Retinal pigment epithelial cell (primary cell): Measurements from ENCODE around the gene GOLIM4.

Source experiments
- DNase-seq: peaks from one replicate; pipeline ENCODE4 v3.0.0-alpha.2; 2010; ENCODE audit warnings: low read depth
- H3K4me3 ChIP-seq: 2 replicates; pipeline ENCODE4 v1.5.1; 2011; ENCODE audit warnings: mild to moderate bottlenecking, low read length, control low read depth, moderate library complexity
- TF ChIP-seq, protein P1 (sequence below): conservative IDR thresholded peaks from 2 replicates; pipeline ENCODE4 v1.5.1; 2011; ENCODE audit warnings: low read depth, low read length, control low read depth, inconsistent platforms

The GOLIM4 gene

DNA sequence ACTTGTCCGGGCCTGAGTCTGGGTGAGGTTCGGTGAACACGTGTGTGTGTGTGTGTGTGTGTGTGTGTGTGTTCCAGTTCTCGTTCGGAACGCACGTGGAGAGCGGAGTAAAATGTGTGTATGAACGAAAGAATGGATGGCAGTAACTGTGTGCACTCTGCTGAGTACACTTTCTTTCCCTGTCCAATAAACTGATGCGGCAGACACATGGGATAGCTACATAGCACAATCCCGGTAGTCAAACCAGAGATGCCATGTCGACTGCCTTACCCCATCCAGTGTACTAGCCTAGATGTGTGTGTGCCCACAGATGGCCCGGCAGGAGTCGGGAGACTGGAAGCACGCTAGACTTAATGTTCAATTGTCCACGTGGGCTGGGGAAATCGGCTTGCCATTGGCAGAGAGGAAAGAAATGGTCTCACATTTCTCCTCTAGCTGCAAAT is 507 bp upstream of the GOLIM4 start:
- H3K4me3 ChIP-seq: peak overlapping the region; percentile 84
- TF ChIP-seq, protein P1, sequence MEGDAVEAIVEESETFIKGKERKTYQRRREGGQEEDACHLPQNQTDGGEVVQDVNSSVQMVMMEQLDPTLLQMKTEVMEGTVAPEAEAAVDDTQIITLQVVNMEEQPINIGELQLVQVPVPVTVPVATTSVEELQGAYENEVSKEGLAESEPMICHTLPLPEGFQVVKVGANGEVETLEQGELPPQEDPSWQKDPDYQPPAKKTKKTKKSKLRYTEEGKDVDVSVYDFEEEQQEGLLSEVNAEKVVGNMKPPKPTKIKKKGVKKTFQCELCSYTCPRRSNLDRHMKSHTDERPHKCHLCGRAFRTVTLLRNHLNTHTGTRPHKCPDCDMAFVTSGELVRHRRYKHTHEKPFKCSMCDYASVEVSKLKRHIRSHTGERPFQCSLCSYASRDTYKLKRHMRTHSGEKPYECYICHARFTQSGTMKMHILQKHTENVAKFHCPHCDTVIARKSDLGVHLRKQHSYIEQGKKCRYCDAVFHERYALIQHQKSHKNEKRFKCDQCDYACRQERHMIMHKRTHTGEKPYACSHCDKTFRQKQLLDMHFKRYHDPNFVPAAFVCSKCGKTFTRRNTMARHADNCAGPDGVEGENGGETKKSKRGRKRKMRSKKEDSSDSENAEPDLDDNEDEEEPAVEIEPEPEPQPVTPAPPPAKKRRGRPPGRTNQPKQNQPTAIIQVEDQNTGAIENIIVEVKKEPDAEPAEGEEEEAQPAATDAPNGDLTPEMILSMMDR: no peak
- DNase-seq: peak; percentile 85

DNA sequence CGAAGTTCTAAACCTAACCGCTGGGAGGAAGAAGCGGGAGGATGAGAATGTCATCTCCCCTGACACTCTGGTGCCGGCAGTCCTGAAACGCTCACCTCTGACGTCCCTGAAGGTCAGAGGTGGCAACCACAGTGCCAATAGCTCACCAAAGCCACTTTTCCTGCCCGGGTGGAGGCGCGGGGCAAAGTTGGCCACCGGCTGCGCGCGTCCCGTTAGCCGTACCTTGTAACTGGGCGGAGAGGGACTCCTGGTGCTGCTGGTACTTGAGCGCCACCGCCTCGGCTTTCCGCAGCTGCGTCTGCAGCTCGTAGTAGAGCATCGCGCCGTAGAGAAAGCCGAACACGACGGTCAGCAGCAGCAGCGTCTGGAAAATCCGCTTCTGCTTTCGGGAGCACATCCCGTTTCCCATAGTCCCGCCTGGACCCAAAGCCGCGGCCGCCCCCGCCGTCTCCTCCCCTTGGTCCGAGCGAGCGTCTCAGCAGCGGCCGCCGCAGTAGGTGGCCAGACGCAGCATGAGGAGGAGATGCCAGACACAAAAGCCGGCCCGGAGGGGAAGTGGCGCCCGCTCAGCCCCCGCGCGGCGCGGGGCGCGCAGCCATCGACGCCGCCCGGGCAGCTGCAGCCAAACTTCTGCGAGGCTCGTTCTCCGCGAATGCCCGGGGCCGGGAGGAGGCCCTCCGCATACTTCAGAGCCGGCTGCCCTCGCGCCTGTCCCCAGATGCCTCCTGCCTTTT is 680 bp downstream of the GOLIM4 start:
- peak overlapping the region; percentile 84 for H3K4me3 ChIP-seq
- TF ChIP-seq, protein P1: peak; percentile 13
- no peak for DNase-seq

DNA sequence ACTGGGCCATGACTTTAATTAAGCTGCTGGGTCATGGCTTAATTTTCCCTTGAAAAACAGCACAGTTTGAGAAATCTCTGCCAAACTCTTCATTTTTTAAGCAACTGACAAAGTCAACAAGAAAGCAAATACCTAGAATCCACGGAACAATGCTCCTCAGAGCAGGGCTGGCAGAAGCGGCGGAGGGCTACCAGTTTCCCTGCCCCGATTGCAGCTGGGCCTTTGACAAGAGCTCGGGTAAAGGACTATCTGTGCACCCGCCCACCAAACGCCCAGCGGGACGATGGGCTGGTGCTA is 1.2 kb downstream of the GOLIM4 start:
- H3K4me3 ChIP-seq: peak overlapping the region; percentile 84
- DNase-seq: no peak
- TF ChIP-seq, protein P1: no peak

DNA sequence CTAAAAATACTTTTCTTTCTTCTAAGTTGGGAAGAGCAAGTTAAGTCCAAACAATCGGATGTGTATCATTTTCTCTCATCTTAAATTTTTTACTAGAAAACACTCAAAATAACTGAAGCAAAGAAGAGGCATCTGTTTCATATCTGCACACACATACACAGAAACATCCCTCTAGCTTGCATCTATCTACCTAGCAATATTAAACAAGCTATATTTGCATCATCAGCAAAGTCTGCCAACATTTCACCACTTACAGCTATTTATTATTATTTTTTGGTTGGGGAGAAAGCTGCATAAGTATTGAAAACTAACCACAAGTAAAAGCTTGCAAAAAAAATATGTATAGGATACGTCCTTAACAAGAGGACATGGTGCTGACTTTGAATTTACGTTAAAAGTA is 1.9 kb downstream of the GOLIM4 start:
- no peak for DNase-seq
- peak overlapping the region; percentile 84 for H3K4me3 ChIP-seq
- TF ChIP-seq, protein P1: no peak

DNA sequence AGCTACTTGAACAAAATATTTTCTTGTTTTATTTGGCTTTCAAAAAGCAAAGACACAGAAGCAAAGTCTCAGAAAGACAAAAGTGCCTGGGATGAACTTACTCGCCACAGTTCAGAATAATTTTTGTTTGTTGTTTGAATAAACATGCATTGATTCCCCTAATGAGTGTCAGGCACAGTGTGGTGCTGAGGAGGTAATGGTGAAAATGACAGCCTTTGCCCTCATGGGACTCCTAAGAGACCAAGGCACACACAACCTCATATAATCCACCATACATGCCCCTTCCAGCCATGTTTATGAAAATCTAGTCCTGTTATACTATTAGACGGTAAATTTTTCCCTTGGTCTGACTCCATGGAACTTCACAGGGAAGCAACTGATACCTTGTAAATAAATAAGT is 2.5 kb downstream of the GOLIM4 start:
- DNase-seq: no peak
- TF ChIP-seq, protein P1: no peak
- H3K4me3 ChIP-seq: no peak overlapping the region

DNA sequence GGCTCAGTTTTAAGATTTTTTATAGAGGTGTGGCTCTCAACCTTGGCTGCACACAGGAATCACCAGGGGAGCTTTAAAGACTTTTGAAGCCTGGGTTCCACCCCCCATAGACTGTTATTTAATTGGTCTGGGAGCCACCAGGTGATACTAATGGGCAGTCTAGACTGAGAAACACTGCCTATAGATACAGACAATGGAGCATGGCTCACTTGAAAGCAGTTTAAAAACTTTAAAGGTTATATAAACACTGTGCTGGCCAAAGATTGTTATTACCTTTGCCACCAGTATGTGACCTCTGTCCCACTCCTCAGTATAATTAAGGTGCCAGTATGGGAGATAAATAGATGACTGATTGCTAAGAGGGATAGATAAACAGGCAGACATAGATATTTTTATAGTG is 3.8 kb downstream of the GOLIM4 start:
- DNase-seq: no peak
- H3K4me3 ChIP-seq: no peak overlapping the region
- TF ChIP-seq, protein P1: no peak

DNA sequence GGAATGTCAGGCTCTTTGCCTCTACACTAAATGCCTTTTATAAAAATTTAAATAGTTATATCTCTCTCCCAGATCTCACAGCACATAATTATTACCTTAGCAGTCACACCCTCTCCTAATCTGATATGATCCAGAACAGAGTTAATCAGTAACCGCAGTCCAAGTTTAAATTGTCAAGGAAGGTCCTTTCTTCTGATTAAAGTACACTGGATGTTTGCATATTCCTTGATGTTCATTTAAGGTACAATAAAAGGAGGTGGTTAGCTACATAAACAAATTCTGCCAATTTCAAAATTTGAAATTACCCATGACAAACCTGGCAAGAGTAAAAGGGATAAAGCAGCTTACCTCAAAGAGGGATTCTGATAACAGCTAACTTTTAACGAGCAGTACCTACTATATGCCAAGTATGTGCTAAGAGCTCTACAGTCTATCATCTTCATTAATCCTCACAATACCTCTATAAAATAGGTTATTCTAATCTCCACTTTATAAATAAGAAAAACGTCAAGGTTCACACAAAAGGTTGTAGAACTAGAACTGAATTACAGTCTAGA is 4.3 kb downstream of the GOLIM4 start:
- TF ChIP-seq, protein P1: no peak
- no peak overlapping the region for H3K4me3 ChIP-seq
- no peak for DNase-seq
